IMR-90 (cell line): ENCODE data around the gene SLC25A52. TPM values are rescaled to one million over a fixed set of nuclear protein-coding genes. Genes with fewer than 3 reads are reported as not detected.

Experiments
- ATAC-seq: fragments of 200-7000 bp; cut with Tn5 transposase; 2 replicates; pipeline ENCODE4 v1.9.1; 2020; ENCODE audit warnings: low read depth, mild to moderate bottlenecking, moderate library complexity
- BruUV-seq: library from RNA; stranded (reverse); fragments of 400-500 nt; replicated peaks from 2 replicates; lab custom pipeline; 2021; lab: Mats Ljungman, UMichigan
- CTCF ChIA-PET: fragments of 300-600 bp; formaldehyde crosslinking; extraction: SDS; loops from one replicate; lab custom pipeline; 2021; ENCODE audit warnings: antibody characterized with exemption; lab: Yijun Ruan, JAX
- POLR2A ChIA-PET: fragments of 300-600 bp; sonication (Branson Sonifier 250); formaldehyde crosslinking; loops from one replicate; lab custom pipeline; 2022; ENCODE audit warnings: antibody characterized with exemption; ENCODE audit not compliant: unreplicated experiment; lab: Charles Lee
- DNase-seq: peaks from one replicate; pipeline ENCODE4 v3.0.0; 2013
- H2AFZ ChIP-seq: replicated peaks from 2 replicates; pipeline ENCODE3; 2013; ENCODE audit warnings: low read length, mild to moderate bottlenecking; ENCODE audit not compliant: poor library complexity
- H2AK5ac ChIP-seq: 2 replicates; pipeline ENCODE4 v1.6.1; 2013; ENCODE audit warnings: low read depth, low read length, inconsistent platforms
- H2AK9ac ChIP-seq: replicated peaks from 2 replicates; pipeline ENCODE3; 2013; ENCODE audit warnings: mild to moderate bottlenecking, low read depth, low read length, moderate library complexity; ENCODE audit not compliant: poor library complexity
- H2BK120ac ChIP-seq: 2 replicates; pipeline ENCODE4 v1.6.1; 2013; ENCODE audit warnings: low read depth, low read length, inconsistent platforms
- H2BK15ac ChIP-seq: 3 replicates; pipeline ENCODE4 v1.6.1; 2013; ENCODE audit warnings: low read depth, low read length, inconsistent platforms
- H2BK20ac ChIP-seq: 2 replicates; pipeline ENCODE4 v1.6.1; 2013; ENCODE audit warnings: low read depth, mild to moderate bottlenecking, inconsistent platforms, low read length, moderate library complexity
- H2BK5ac ChIP-seq: 2 replicates; pipeline ENCODE4 v1.6.1; 2013; ENCODE audit warnings: mild to moderate bottlenecking, low read depth, low read length, inconsistent platforms; ENCODE audit not compliant: poor library complexity, severe bottlenecking
- H3K14ac ChIP-seq: replicated peaks from 2 replicates; pipeline ENCODE4 v1.6.1; 2013; ENCODE audit warnings: low read depth, low read length, inconsistent platforms
- H3K18ac ChIP-seq: 2 replicates; pipeline ENCODE4 v1.6.1; 2013; ENCODE audit warnings: low read depth, low read length, control low read depth
- H3K23ac ChIP-seq: 2 replicates; pipeline ENCODE4 v1.6.1; 2013; ENCODE audit warnings: low read depth, low read length, inconsistent platforms
- H3K27ac ChIP-seq: 2 replicates; pipeline ENCODE4 v1.5.1; 2013; ENCODE audit warnings: mild to moderate bottlenecking, control low read depth, low read length; ENCODE audit not compliant: insufficient read depth
- H3K27me3 ChIP-seq: 2 replicates; pipeline ENCODE4 v1.6.1; 2013; ENCODE audit warnings: low read length; ENCODE audit not compliant: control insufficient read depth, insufficient read depth
- H3K36me3 ChIP-seq: 2 replicates; pipeline ENCODE4 v1.6.1; 2013; ENCODE audit warnings: low read length, mixed read lengths; ENCODE audit not compliant: control insufficient read depth, insufficient read depth
- H3K4ac ChIP-seq: 2 replicates; pipeline ENCODE4 v1.6.1; 2013; ENCODE audit warnings: low read depth, low read length, inconsistent platforms
- H3K4me1 ChIP-seq: 2 replicates; pipeline ENCODE4 v1.6.1; 2013; ENCODE audit warnings: low read length, mixed read lengths; ENCODE audit not compliant: control insufficient read depth, insufficient read depth
- H3K4me2 ChIP-seq: 2 replicates; pipeline ENCODE4 v1.6.1; 2013; ENCODE audit warnings: low read depth, mild to moderate bottlenecking, control low read depth, low read length, moderate library complexity
- H3K4me3 ChIP-seq: 2 replicates; pipeline ENCODE4 v1.5.1; 2013; ENCODE audit warnings: low read depth, mild to moderate bottlenecking, control low read depth, low read length, moderate library complexity; ENCODE audit not compliant: insufficient read depth
- H3K56ac ChIP-seq: 2 replicates; pipeline ENCODE4 v1.6.1; 2013; ENCODE audit warnings: low read length, inconsistent platforms; ENCODE audit not compliant: insufficient read depth; ENCODE audit errors: extremely low read depth
- H3K79me1 ChIP-seq, 2 experiments: 2 replicates each; pipeline ENCODE4 v1.6.1; 2013; ENCODE audit warnings: low read length in 2 of 2, inconsistent platforms in 1 of 2, low read depth in 1 of 2
- H3K9ac ChIP-seq: 2 replicates; pipeline ENCODE4 v1.6.1; 2013; ENCODE audit warnings: low read depth, low read length, control low read depth
- H3K9me1 ChIP-seq: 2 replicates; pipeline ENCODE4 v1.6.1; 2013; ENCODE audit warnings: low read length, inconsistent platforms; ENCODE audit not compliant: insufficient read depth
- H3K9me3 ChIP-seq: 2 replicates; pipeline ENCODE4 v1.6.1; 2013; ENCODE audit warnings: low read length; ENCODE audit not compliant: control insufficient read depth, insufficient read depth
- H4K20me1 ChIP-seq: 2 replicates; pipeline ENCODE4 v1.6.1; 2013; ENCODE audit warnings: low read length, inconsistent platforms; ENCODE audit not compliant: insufficient read depth
- H4K5ac ChIP-seq: 2 replicates; pipeline ENCODE4 v1.6.1; 2013; ENCODE audit warnings: mild to moderate bottlenecking, low read depth, low read length, control low read depth
- H4K8ac ChIP-seq, 2 experiments: 2 replicates each; pipeline ENCODE4 v1.6.1; 2013; ENCODE audit warnings: low read depth in 2 of 2, low read length in 2 of 2, control low read depth in 1 of 2, inconsistent platforms in 1 of 2
- H4K91ac ChIP-seq: 2 replicates; pipeline ENCODE4 v1.6.1; 2013; ENCODE audit warnings: low read depth, low read length, inconsistent platforms; ENCODE audit not compliant: insufficient read depth
- BHLHE40 ChIP-seq: fragments of 150-350 bp; IDR thresholded peaks from 2 replicates; pipeline ENCODE4 v1.6.1; 2016; ENCODE audit warnings: mild to moderate bottlenecking, low read depth, low read length
- FOS ChIP-seq: fragments of 150-350 bp; IDR thresholded peaks from 2 replicates; pipeline ENCODE4 v1.6.1; 2016; ENCODE audit warnings: low read depth, low read length
- NFE2L2 ChIP-seq: fragments of 150-350 bp; IDR thresholded peaks from 2 replicates; pipeline ENCODE4 v1.6.1; 2016; ENCODE audit warnings: low read depth, mild to moderate bottlenecking, low read length
- POLR2A ChIP-seq: IDR thresholded peaks from 2 replicates; pipeline ENCODE4 v1.6.1; 2012; ENCODE audit warnings: mild to moderate bottlenecking, low read depth, low read length
- RAD21 ChIP-seq: IDR thresholded peaks from 2 replicates; pipeline ENCODE4 v1.6.1; 2012; ENCODE audit warnings: low read length, improper control_type of control experiment
- RCOR1 ChIP-seq: IDR thresholded peaks from 2 replicates; pipeline ENCODE4 v1.6.1; 2012; ENCODE audit warnings: mild to moderate bottlenecking, low read length, improper control_type of control experiment; ENCODE audit not compliant: insufficient replicate concordance
- SMC3 ChIP-seq: fragments of 150-350 bp; IDR thresholded peaks from 2 replicates; pipeline ENCODE4 v1.6.1; 2016; ENCODE audit warnings: low read depth, mild to moderate bottlenecking, antibody characterized with exemption, low read length, moderate library complexity
- WGBS, 2 experiments: methylation state at CpG; one replicate each; pipeline versions ENCODE4 v1.1.5 to v1.1.7; 2013; ENCODE audit warnings: missing lambda C conversion rate in 2 of 2; ENCODE audit not compliant: insufficient read length in 1 of 2; ENCODE audit errors: extremely low coverage in 2 of 2; 5-methylcytosine and 5-hydroxymethylcytosine counted together
- dilution Hi-C: fragments of 300-500 bp; cut with HindIII; formaldehyde crosslinking; loops from one replicate; pipeline ENCODE4 v1.14.3; 2018; ENCODE audit warnings: low sequenced_read_pairs; ENCODE audit not compliant: unreplicated experiment
- in situ Hi-C: fragments of 300-500 bp; cut with MboI; formaldehyde crosslinking; loops from 3 replicates; pipeline ENCODE4 v1.14.3; 2019; ENCODE audit warnings: low sequenced_read_pairs, inconsistent platforms, mixed read lengths
- intact Hi-C: fragments of 100-400 bp; cut with micrococcal nuclease; formaldehyde crosslinking; loops from 2 replicates; pipeline ENCODE4 v1.10.0; 2022
- polyA plus RNA-seq, 3 experiments: library from polyadenylated mRNA; depleted of rRNA; stranded (reverse); fragments of >200 nt; gene quantifications; 2 replicates each; pipeline ENCODE4 v1.2.3, GENCODE V29; 2012; ENCODE audit warnings: low replicate concordance in 1 of 3
- total RNA-seq: library from RNA; depleted of rRNA; stranded (reverse); fragments of >200 nt; gene quantifications from 2 replicates; pipeline ENCODE4 v1.2.3, GENCODE V29; 2012
- TF ChIP-seq, protein P1 (sequence below): conservative IDR thresholded peaks from 2 replicates; pipeline ENCODE4 v1.5.1; 2012; ENCODE audit warnings: mild to moderate bottlenecking, low read depth, low read length, improper control_type of control experiment

SLC25A52 gene
- total and polyA plus RNA-seq, 2 of the 4 experiments (the other 2 are of a cell fraction): not detected

DNA sequence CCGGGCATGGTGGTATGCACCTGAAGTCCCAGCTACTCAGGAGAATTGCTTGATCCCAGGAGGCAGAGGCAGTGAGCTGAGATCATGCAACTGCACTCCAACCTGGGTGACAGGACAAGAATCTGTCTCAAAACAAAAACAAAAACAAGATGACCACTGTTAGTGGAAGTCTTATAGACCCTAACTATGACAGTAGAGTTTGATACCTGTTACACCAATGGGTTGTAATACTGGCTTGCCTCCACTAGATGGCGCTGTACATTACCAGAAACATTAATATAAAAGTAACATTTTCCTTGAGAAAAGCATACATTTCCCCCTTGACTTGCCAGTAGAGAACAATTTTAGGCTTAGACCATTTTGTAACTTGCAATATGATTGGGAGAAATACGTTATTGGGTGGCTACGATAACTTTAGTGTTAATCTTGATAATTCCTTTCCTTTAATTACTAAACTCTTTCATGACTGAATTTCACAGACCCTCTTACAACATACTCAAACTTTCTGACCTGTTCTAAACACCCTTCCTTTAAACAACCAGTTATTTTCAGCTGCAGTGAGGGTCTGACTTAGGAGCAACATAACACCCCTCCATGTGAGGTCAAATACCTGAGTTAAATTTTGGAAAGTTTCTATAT is 19.5 kb downstream of the SLC25A52 start:
- H3K79me1 ChIP-seq: no peaks in the 10 kb centered on the region
- no peak for TF ChIP-seq NFE2L2
- TF ChIP-seq POLR2A: no peak
- no peak for TF ChIP-seq BHLHE40
- no peak for TF ChIP-seq FOS
- TF ChIP-seq RCOR1: no peak
- peak; percentile 56 for TF ChIP-seq RAD21
- TF ChIP-seq, protein P1, sequence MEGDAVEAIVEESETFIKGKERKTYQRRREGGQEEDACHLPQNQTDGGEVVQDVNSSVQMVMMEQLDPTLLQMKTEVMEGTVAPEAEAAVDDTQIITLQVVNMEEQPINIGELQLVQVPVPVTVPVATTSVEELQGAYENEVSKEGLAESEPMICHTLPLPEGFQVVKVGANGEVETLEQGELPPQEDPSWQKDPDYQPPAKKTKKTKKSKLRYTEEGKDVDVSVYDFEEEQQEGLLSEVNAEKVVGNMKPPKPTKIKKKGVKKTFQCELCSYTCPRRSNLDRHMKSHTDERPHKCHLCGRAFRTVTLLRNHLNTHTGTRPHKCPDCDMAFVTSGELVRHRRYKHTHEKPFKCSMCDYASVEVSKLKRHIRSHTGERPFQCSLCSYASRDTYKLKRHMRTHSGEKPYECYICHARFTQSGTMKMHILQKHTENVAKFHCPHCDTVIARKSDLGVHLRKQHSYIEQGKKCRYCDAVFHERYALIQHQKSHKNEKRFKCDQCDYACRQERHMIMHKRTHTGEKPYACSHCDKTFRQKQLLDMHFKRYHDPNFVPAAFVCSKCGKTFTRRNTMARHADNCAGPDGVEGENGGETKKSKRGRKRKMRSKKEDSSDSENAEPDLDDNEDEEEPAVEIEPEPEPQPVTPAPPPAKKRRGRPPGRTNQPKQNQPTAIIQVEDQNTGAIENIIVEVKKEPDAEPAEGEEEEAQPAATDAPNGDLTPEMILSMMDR: peak; percentile 69
- TF ChIP-seq SMC3: peak; percentile 60
- peak; percentile 36 for DNase-seq
- H3K9ac ChIP-seq: no peak overlapping the region
- H3K4me1 ChIP-seq: no peaks in the 10 kb centered on the region
- H3K27me3 ChIP-seq: no peaks in the 10 kb centered on the region
- peak; percentile 68 for ATAC-seq
- no peak overlapping the region for H4K8ac ChIP-seq
- ChIA-PET CTCF (interaction anchor here (0.7 to 0.9 kb wide), 2 partner anchors 16 to 23 kb away, joined by 3 to 4 read pairs; no protein-coding TSS in a partner anchor), POLR2A (no interaction called here)
- no TSS peak for BruUV-seq
- no CpG with 5 or more reads among the region's 4 CpGs for WGBS, 2 experiments
- no peak overlapping the region for H2BK120ac ChIP-seq
- no peak overlapping the region for H2AK9ac ChIP-seq
- no peak overlapping the region for H3K56ac ChIP-seq
- H3K4me2 ChIP-seq: no peak overlapping the region
- H3K18ac ChIP-seq: no peak overlapping the region
- H3K9me1 ChIP-seq: no peaks in the 10 kb centered on the region
- no peak overlapping the region for H2AK5ac ChIP-seq
- H4K91ac ChIP-seq: no peak overlapping the region
- dilution Hi-C loops: no loop called here
- H3K9me3 ChIP-seq: no peaks in the 10 kb centered on the region
- no peak overlapping the region for H2BK15ac ChIP-seq
- H2BK5ac ChIP-seq: no peak overlapping the region
- H3K36me3 ChIP-seq: no peaks in the 10 kb centered on the region
- no peak overlapping the region for H3K4me3 ChIP-seq
- H3K23ac ChIP-seq: no peak overlapping the region
- no peak overlapping the region for H2BK20ac ChIP-seq
- intact Hi-C loops: loop anchor here (1.0 kb wide), 3 partner anchors 78 to 236 kb away; no protein-coding TSS in a partner anchor
- in situ Hi-C loops: no loop called here
- no peak overlapping the region for H2AFZ ChIP-seq
- no peak overlapping the region for H3K14ac ChIP-seq
- no peak overlapping the region for H4K5ac ChIP-seq
- H3K4ac ChIP-seq: no peak overlapping the region
- no peak overlapping the region for H3K27ac ChIP-seq
- H4K20me1 ChIP-seq: no peaks in the 10 kb centered on the region
